ENCODE measurements around the gene IGSF21.

GRCh38 chr1:18230840-18231239 is 123.2 kb downstream of the IGSF21 start:
- TF ChIP-seq CTCF (IDR thresholded peaks at IDR 0.05) (no peak), POLR2A (IDR thresholded peaks at IDR 0.05) (no peak)

All from thyroid gland (tissue), 4 donors.